Measurements from ENCODE around the gene PCBD2.
"Not testable (repeated sequence)": the region's sequence is repeated elsewhere in the genome, so short reads cannot be mapped to it uniquely, and the experiment has no call there.

Gene PCBD2

GRCh38 chr5:134964359-134965270, 59.7 kb downstream of the PCBD2 start:
- H3K4me3 ChIP-seq (ENCODE audit: low read length): no peak overlapping the region
- TF ChIP-seq ZNF274 (IDR thresholded peaks at IDR 0.05; ENCODE audit: low read depth, low read length): no peak

GRCh38 chr5:134965271-134965825, 60.4 kb downstream of the PCBD2 start:
- H3K4me3 ChIP-seq (ENCODE audit: low read length): no peak overlapping the region
- no peak for TF ChIP-seq ZNF274 (IDR thresholded peaks at IDR 0.05; ENCODE audit: low read depth, low read length)

- no peak for TF ChIP-seq ZNF274 (IDR thresholded peaks at IDR 0.05; ENCODE audit: low read depth, low read length)
- H3K4me3 ChIP-seq (ENCODE audit: low read length): no peak within 1 kb of the TSS
Observed at GRCh38 chr5:134967607-134968006, 62.7 kb downstream of the PCBD2 start, which contains the start of gene CATSPER3. CATSPER3 (plus strand) TSS chr5:134967907; CDS start chr5:134967992, 85 bp downstream.

- no peak for TF ChIP-seq ZNF274 (IDR thresholded peaks at IDR 0.05; ENCODE audit: low read depth, low read length)
- no peak overlapping the region for H3K4me3 ChIP-seq (ENCODE audit: low read length)
Observed at GRCh38 chr5:134968055-134968454, 63.1 kb downstream of the PCBD2 start.

- H3K4me3 ChIP-seq (ENCODE audit: low read length): no peak overlapping the region
- no peak for TF ChIP-seq ZNF274 (IDR thresholded peaks at IDR 0.05; ENCODE audit: low read depth, low read length)
Observed at GRCh38 chr5:134969166-134969565, 64.2 kb downstream of the PCBD2 start.

- TF ChIP-seq ZNF274 (IDR thresholded peaks at IDR 0.05; ENCODE audit: low read depth, low read length): no peak
Observed at GRCh38 chr5:134975078-134975715, 70.3 kb downstream of the PCBD2 start.

GRCh38 chr5:134975843-134976242, 70.9 kb downstream of the PCBD2 start:
- no peak overlapping the region for H3K4me3 ChIP-seq (ENCODE audit: low read length)

More at GRCh38 chr5:134975078-134975715, 70.3 kb downstream of the PCBD2 start:
- no peak overlapping the region for H3K4me3 ChIP-seq (ENCODE audit: low read length)

GRCh38 chr5:134976841-134977240, 71.9 kb downstream of the PCBD2 start:
- no peak overlapping the region for H3K4me3 ChIP-seq (ENCODE audit: low read length)
- TF ChIP-seq ZNF274 (IDR thresholded peaks at IDR 0.05; ENCODE audit: low read depth, low read length): no peak

More at GRCh38 chr5:134975843-134976242, 70.9 kb downstream of the PCBD2 start:
- TF ChIP-seq ZNF274 (IDR thresholded peaks at IDR 0.05; ENCODE audit: low read depth, low read length): no peak

- TF ChIP-seq ZNF274 (IDR thresholded peaks at IDR 0.05; ENCODE audit: low read depth, low read length): no peak
- H3K4me3 ChIP-seq (ENCODE audit: low read length): no peak overlapping the region
Observed at GRCh38 chr5:134979416-134979815, 74.5 kb downstream of the PCBD2 start.

GRCh38 chr5:134982230-134982629, 77.3 kb downstream of the PCBD2 start:
- TF ChIP-seq ZNF274 (IDR thresholded peaks at IDR 0.05; ENCODE audit: low read depth, low read length): no peak
- no peak overlapping the region for H3K4me3 ChIP-seq (ENCODE audit: low read length)

- TF ChIP-seq ZNF274 (IDR thresholded peaks at IDR 0.05; ENCODE audit: low read depth, low read length): no peak
- no peak overlapping the region for H3K4me3 ChIP-seq (ENCODE audit: low read length)
Observed at GRCh38 chr5:134989266-134989830, 84.4 kb downstream of the PCBD2 start.

GRCh38 chr5:134990183-134990582, 85.3 kb downstream of the PCBD2 start:
- not testable (repeated sequence) for H3K4me3 ChIP-seq (ENCODE audit: low read length)

GRCh38 chr5:134992148-134992547, 87.2 kb downstream of the PCBD2 start:
- H3K4me3 ChIP-seq (ENCODE audit: low read length): no peak overlapping the region
- TF ChIP-seq ZNF274 (IDR thresholded peaks at IDR 0.05; ENCODE audit: low read depth, low read length): no peak

- H3K4me3 ChIP-seq (ENCODE audit: low read length): no peak overlapping the region
- no peak for TF ChIP-seq ZNF274 (IDR thresholded peaks at IDR 0.05; ENCODE audit: low read depth, low read length)
Observed at GRCh38 chr5:134993161-134993560, 88.2 kb downstream of the PCBD2 start.
